GM18951 (cell line): ENCODE results near the gene MMD.
"Not testable (repeated sequence)": the region's sequence is repeated elsewhere in the genome, so short reads cannot be mapped to it uniquely, and the experiment has no call there.

Experiments used
- POLR2A ChIP-seq: IDR thresholded peaks from 4 replicates; pipeline ENCODE4 v1.6.1; 2011; ENCODE audit warnings: mild to moderate bottlenecking; ENCODE audit not compliant: insufficient read length, insufficient read depth; ENCODE audit errors: extremely low read depth
- in situ Hi-C: fragments of 300-500 bp; cut with MboI; formaldehyde crosslinking; loops from one replicate; pipeline ENCODE4 v1.12.0; 2022; ENCODE audit warnings: low sequenced_read_pairs, mixed read lengths, inconsistent platforms; ENCODE audit not compliant: unreplicated experiment

Gene MMD

DNA sequence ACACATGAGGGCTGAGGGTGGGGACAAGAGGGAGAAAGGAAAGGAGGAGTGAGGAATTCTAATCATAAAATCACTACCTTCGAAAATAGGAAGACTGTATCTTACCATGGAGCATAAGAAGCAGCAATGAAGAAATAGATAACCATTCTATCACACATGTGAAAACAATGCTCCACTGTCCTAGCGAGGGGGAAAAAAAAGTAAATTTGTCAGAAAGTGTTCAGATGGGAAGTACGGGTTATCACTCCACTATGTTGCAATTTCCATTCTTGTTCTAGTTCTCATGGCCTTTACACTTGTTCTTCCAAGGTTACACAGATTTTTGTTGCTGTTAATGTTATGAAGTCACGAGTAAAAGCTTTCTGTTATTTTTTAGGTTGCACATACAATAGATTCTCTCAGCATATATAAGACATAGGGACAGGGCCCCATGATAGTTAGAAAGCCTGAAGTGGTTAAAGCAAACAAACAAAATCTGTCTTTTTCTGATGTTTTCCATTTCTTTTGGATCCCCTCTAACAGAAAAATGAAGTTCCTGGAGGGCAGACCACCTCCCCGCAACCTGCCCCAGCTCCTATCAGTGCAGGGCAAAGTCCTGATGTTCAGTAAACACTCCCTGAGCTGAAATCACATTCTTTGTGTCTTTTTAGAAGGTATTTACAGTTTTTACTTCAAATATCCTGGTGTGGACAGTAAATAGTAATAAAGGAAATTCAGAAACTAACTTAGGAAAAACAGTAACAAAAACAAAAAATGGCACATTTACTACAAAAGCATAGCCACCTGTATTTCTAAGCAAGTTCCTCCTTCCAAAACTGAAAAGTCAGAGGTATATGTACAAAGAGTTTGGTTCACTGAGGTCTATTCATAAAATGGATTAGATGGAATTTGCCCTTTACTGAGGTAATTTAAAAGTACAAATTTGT lies 13.7 kb downstream of the MMD start:
- TF ChIP-seq POLR2A = no peak
- in situ Hi-C loops = no loop called here

DNA sequence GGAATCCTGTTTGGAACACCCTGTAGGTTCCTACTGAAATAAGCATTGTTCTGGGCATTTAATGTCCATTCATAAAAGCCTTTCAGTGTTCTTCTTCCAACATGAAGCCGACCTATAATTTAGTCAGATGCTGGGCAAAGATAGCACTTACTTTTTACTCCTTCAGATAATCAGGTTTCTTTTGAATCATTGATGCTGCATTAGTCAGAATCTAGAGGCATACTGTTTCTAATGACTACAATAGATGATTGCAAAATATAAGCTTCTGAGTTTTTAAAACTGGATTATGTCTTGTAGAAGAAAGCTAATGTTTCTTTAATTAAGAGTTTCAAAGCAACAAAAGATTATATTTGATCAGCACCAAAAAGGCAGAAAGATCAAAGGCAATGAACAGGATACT lies 16.0 kb downstream of the MMD start:
- TF ChIP-seq POLR2A = no peak
- in situ Hi-C loops = no loop called here

DNA sequence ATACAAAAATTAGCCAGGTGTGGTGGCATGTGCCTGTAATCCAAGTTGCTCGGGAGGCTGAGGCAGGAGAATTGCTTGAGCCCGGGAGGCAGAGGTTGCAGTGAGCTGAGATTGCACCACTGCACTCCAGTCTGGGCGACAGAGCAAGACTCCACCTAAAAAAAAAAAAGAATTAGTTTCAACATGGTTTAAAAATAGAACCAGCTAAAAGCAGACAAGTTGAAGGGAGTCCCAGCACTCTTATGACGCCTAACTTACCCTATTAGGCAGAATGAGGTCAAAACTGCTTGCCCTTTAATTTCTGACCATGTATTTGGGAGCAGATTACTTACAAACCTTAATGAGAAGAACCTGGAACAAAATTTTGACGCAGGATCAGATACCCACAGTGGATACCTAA lies 17.4 kb downstream of the MMD start:
- in situ Hi-C loops = not testable (repeated sequence)

DNA sequence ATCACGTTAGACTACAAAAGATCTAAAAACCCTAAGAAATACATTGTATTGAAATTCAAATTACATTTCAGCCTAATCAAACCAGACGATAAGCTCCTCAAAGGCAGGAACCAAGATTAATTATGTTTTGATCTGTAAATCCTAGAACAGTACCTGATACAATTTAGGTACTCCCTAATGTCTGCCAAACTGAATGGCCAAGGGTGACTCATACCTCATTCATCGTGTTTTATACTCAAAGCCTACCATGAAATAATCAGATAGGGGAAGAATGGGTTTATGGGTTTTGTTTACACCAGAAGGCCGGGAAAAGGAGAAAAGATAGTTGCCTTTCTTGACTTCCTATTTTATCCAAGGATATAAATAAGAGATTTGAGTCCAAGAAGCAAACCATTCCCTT lies 19.3 kb downstream of the MMD start:
- TF ChIP-seq POLR2A = no peak
- in situ Hi-C loops = no loop called here

DNA sequence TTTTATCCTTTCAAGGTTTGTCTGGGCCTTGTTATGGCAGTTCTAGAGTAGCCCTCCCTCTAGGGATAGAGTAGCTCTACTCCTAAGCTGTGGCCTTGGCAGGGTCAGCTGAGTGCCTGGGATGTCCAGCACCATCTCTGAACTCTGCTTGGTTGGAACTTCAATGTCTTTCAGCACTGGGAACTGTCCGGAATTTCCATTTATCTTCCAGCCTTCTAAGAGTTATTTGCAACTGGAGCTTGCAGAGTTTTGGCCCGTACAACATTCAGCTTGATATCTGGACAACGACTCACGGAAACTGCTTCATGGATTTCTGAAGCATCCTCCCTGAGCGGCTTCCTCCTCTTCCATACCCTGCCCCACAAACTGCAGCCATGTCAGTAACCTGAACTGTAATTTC lies 22.9 kb downstream of the MMD start:
- in situ Hi-C loops = no loop called here
- TF ChIP-seq POLR2A = no peak

DNA sequence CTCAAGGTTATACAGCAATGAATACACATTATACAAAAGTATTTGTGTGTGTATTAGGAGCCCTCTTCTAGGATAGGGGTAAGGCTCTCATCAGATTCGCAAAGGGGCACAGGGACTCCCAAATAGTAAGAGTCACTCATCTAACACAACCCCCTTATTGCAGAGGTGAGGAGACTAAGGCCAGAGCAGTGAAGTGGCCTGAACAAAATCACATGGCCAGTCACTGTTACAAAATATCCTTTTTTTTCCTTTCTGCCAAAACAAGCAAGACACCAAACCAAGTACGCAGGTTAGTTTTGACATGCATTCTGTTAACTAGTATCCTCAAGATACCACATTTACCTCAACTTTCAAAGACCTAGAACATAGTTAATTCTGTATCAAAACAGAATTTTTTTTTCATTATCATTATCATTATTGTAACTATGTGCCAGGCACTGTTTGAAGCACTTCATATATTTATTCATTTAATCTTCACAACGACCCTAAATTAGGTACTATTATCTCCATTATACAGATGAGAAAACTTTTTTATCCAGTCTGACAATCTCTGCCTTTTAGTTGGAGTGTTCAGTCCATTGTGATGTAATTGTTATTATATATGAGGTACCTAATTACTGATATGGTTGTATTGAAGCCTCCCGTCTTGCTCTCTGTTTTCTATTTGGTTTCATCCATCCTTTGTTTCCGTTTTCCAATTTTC lies 25.7 kb downstream of the MMD start:
- TF ChIP-seq POLR2A = no peak
- in situ Hi-C loops = no loop called here

DNA sequence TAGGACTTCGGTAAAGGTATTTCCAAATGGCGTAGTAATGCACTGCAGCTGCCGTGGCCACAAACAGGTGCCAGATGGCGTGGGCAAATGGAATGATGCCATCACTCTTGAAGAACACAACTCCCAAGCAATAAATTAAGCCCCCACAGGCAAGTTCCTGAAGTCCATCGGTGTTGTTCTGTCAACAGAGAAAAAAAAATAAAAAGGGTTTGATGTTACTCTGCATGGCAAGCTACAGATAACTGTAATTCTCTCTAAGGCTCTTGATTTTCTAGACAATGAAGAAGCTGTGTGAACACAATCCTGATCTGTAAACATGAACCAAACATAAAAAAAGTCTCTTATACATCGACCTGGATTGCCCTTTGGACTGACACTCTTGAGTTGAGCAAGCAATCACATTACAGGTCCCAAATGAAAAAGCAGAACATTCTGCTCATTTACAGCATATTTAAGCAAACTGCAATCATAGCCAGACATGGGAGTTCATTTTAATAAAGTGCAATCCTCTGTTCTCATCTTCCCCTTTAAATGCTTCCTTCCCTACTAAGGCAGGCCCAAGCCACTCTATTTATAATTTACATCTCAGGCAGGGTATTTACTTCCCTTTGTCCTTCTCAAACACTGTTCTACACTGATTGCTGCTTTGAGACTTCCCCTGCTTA lies 27.1 kb downstream of the MMD start:
- in situ Hi-C loops = no loop called here
- no peak for TF ChIP-seq POLR2A

DNA sequence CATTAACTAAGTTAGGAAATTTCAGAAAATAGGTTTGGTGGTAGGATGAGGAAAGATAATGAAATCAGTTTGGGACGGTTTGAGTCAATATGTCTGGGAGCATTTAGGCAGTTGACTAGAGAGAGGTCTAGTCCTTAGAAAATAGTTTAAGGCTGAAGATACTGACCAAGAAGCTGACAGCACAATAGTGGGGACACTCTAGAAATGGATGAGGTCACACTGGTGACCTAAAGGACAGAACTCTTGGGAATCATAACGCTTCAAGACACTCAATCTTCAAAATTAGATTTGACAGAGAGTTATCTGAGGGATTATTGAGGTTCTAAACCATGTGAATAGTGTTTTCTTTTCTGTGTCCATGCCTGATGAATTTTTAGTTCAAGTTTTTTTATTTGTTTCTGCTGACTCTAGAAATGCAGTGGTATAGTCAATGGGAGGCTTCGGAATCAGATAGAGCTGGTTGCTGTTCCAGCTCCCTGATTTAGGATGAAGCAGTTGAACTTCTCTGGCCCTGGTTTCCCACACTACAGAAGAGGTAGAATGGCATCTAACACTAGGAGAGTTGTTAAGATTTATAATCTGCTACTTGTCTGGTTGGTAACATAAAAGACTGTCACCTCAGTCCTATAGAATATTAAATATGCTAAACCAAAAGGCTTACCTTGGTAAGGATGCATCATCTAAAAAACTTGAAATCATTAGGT lies 29.7 kb downstream of the MMD start:
- in situ Hi-C loops = no loop called here
- no peak for TF ChIP-seq POLR2A

DNA sequence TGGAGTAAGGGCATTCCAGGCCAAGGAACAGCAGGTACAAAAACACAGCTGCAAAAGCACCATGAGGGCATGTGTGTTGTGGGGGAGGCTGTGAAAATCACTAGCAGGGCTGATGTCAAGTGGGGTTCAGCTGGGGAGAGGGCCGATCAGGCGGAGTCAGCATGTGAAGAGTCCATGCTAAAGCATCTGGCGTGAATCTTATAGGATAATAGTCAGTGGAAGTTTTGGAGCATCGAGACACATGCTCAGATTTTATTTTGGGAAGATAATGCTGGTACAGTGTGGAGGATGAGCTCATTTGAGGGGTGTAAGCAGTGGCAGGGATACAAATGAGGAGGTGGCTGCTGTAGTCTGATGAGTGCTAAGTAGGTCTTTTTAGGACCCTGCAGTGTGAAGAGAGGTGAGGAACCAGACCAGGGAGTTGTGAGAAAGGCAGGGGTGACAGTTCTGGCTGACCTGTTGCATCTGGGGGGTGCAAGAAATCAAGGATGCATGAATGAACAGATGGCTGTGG lies 30.3 kb downstream of the MMD start:
- in situ Hi-C loops = no loop called here

DNA sequence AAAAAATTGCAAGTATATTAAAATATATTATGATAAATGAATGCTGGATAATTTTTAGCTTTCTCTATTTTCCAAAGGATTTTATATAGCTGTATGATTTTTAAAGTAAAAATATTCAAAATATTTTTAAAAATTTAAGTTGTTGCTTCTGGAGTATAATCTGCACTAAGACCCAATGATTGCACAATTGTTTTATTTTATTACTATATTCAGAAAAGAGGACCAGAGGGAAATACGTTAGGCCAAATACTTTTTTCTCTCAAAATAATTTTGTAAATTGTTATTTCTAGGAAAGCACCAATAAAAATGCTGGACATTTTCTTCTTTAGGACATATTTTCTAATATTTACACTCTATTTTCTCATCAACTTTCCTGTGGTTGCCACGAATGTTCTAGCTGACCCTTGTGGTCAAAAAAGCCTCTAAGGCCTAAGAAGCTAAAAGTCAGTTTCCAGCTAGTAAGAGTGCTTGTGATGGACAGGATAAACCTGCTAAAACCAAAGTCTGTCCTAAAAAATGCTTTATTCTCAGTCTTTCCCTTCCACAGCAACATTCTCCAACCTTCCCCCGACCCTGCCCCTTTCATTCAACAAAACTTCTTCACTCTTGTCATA lies 31.2 kb downstream of the MMD start:
- in situ Hi-C loops = no loop called here

More for the DNA sequence above, 30.3 kb downstream of the MMD start:
- TF ChIP-seq POLR2A = no peak

DNA sequence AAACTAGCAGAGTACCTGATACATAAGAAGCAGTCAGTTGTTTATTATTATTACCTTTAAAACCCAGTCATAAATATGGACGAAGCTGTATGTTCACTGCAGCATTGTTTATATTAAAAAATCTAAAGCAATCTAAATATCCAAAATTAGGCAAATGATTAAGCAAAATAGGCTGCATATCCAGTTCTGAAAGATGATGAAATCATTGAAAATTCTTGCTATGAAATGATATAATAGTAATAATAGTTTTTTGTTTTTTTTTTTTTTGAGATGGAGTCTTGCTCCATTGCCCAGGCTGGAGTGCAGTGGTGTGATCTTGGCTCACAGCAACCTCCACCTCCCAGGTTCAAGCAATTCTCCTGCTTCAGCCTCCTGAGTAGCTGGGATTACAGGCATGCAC lies 31.9 kb downstream of the MMD start:
- in situ Hi-C loops = not testable (repeated sequence)

More for the DNA sequence above, 31.2 kb downstream of the MMD start:
- TF ChIP-seq POLR2A = no peak

DNA sequence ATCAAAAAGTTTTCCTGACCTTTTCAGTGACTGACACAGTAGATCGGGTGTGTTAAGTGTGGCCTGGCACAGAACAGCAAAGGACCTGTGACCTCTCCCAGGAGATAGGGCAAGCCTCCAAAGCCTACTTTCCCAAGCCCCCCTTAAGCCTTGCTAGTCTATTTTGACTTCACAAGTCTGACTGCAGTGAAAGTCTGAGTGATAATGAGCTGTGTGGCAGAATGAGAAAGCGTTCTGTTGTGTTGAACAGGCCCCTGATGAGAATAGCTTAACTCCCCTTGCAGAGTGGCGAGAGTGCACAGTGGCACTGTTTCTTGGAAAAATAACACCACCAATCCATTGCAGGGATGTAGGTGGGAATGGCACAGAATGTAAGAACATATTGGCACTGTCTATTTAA lies 32.8 kb downstream of the MMD start:
- in situ Hi-C loops = no loop called here
- TF ChIP-seq POLR2A = no peak

DNA sequence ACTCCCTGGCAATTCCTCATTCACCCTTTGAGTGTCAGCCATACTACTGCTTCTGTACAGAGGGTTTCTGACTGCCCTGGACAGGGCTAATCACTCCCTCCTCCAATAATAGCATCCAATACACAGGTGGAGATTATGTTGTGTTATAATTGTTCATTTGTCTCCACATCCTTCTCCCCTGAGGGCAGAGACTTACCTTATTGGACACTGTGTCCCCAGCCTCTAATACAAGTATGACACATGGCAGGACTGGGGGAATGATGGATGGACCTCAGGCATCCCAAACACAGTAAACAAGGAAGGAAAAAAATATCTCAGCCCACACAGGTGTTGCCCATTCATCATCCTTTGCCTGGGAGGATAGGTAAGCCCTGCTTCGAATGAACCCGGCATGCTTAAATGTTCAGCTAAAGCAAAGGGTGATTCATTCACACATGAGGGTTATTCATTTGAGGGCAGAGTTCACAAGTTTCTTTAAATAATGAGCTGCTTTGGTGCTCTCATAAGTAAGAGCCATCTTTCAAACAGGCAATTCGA lies 34.8 kb downstream of the MMD start:
- in situ Hi-C loops = no loop called here
- no peak for TF ChIP-seq POLR2A
